Cerebellar nuclear complex (tissue), 1 donor: ENCODE measurements around the gene LCP2.

Experiments used
- DNase-seq, 2 experiments: peaks; one replicate each; lab custom pipeline; 2025; lab: John Stamatoyannopoulos, UW

LCP2 gene

GRCh38 chr5:170296036-170296934 lies 1.3 kb downstream of the LCP2 start:
- no peak for DNase-seq

- DNase-seq: no peak
Measured at GRCh38 chr5:170294556-170294955, 3.0 kb downstream of the LCP2 start.

- DNase-seq: no peak
Measured at GRCh38 chr5:170294057-170294456, 3.5 kb downstream of the LCP2 start.

- DNase-seq: no peak
Measured at GRCh38 chr5:170293273-170293672, 4.3 kb downstream of the LCP2 start.

- DNase-seq: no peak
Measured at GRCh38 chr5:170292179-170293104, 5.1 kb downstream of the LCP2 start.

- DNase-seq: no peak
Measured at GRCh38 chr5:170290498-170290897, 7.1 kb downstream of the LCP2 start.

GRCh38 chr5:170289764-170290163 lies 7.8 kb downstream of the LCP2 start:
- no peak for DNase-seq

- no peak for DNase-seq
Measured at GRCh38 chr5:170289121-170289520, 8.5 kb downstream of the LCP2 start.

- DNase-seq: no peak
Measured at GRCh38 chr5:170288551-170288950, 9.0 kb downstream of the LCP2 start.

GRCh38 chr5:170288151-170288550 lies 9.4 kb downstream of the LCP2 start:
- no peak for DNase-seq

- DNase-seq: no peak
Measured at GRCh38 chr5:170287532-170287931, 10.0 kb downstream of the LCP2 start.

GRCh38 chr5:170286386-170286925 lies 11.1 kb downstream of the LCP2 start:
- DNase-seq: no peak

- DNase-seq: no peak
Measured at GRCh38 chr5:170285181-170285580, 12.4 kb downstream of the LCP2 start.

- no peak for DNase-seq
Measured at GRCh38 chr5:170284231-170284630, 13.3 kb downstream of the LCP2 start.

GRCh38 chr5:170283296-170283695 lies 14.3 kb downstream of the LCP2 start:
- no peak for DNase-seq

GRCh38 chr5:170280011-170280493 lies 17.5 kb downstream of the LCP2 start:
- no peak for DNase-seq

GRCh38 chr5:170279459-170279817 lies 18.1 kb downstream of the LCP2 start:
- no peak for DNase-seq

GRCh38 chr5:170278611-170279458 lies 18.7 kb downstream of the LCP2 start:
- DNase-seq: no peak

- DNase-seq: no peak
Measured at GRCh38 chr5:170277867-170278281, 19.7 kb downstream of the LCP2 start.

GRCh38 chr5:170276140-170276539 lies 21.4 kb downstream of the LCP2 start:
- no peak for DNase-seq

GRCh38 chr5:170275376-170275994 lies 22.1 kb downstream of the LCP2 start:
- DNase-seq: no peak
